Measurements from ENCODE around the gene PDGFC.

Gene PDGFC

DNA sequence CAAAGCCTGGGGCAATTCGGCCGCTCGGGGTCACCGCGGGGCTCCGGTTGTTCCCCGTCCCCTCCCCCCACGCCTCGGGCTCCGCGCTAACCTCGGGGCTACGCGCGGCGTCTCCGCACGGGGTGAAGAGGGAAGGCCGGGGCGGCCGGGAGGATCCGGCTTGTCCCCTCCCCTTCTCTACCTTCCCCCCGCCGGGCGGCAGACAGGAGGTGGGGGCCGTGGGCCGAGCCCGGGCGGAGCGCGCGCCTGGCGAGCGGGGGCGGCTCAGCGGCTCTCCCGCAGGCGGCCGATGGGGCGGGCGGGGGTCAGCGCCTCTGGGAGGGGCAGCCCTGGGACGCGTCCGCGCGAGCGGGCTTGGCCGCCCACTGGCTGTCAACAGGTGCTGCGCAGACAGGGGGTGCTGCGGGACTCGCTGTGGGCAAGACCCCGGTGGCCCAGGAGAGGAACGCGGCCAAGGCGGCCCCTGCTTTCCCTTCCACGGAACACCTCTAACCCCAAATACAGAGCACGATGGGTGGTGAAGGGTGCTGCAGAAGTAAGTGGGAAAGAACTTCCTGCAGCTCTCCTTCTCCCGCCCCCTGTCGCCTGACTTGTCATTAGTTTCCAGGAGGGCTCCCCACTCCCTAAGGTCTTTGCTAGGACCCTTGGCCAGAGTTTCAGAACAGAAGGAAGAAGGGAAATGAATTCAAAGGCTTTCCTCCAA lies at the start of gene PDGFC:
Gene PDGFC (minus strand): TSS at position 124 of the 703 bp plus-strand sequence. CDS start 896 bp downstream, outside the sequence.
- TF ChIP-seq, protein P1, sequence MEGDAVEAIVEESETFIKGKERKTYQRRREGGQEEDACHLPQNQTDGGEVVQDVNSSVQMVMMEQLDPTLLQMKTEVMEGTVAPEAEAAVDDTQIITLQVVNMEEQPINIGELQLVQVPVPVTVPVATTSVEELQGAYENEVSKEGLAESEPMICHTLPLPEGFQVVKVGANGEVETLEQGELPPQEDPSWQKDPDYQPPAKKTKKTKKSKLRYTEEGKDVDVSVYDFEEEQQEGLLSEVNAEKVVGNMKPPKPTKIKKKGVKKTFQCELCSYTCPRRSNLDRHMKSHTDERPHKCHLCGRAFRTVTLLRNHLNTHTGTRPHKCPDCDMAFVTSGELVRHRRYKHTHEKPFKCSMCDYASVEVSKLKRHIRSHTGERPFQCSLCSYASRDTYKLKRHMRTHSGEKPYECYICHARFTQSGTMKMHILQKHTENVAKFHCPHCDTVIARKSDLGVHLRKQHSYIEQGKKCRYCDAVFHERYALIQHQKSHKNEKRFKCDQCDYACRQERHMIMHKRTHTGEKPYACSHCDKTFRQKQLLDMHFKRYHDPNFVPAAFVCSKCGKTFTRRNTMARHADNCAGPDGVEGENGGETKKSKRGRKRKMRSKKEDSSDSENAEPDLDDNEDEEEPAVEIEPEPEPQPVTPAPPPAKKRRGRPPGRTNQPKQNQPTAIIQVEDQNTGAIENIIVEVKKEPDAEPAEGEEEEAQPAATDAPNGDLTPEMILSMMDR (conservative IDR thresholded peaks at IDR 0.05; ENCODE audit: low read length) = peak; percentile 46
- peak within 1 kb of the TSS; percentile 91 for H3K4me3 ChIP-seq (ENCODE audit: low read length)
- DNase-seq (ENCODE audit: low read depth) = peak; percentile 68

DNA sequence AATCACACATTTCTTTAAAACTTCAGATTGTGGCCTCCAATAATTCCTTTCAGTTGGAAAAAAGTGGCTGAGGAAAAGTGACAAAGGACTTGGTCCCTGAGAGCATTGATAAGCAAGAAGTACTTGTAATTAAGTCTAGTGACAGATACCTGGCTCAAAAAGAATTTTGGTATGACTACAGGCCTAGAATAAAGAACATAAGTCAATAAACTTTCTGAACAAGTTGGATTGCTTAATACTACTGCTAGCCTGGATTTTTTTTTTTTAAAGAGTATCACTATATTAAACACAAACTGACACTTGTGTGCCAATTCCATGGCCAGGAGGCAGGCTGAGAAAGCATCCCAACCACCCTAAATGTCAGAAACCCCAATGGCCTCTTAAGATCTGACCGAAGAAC lies 49.3 kb upstream of the PDGFC start:
- no peak overlapping the region for H3K4me3 ChIP-seq (ENCODE audit: low read length)
- DNase-seq (ENCODE audit: low read depth) = no peak
- TF ChIP-seq, protein P1 (conservative IDR thresholded peaks at IDR 0.05; ENCODE audit: low read length) = no peak

DNA sequence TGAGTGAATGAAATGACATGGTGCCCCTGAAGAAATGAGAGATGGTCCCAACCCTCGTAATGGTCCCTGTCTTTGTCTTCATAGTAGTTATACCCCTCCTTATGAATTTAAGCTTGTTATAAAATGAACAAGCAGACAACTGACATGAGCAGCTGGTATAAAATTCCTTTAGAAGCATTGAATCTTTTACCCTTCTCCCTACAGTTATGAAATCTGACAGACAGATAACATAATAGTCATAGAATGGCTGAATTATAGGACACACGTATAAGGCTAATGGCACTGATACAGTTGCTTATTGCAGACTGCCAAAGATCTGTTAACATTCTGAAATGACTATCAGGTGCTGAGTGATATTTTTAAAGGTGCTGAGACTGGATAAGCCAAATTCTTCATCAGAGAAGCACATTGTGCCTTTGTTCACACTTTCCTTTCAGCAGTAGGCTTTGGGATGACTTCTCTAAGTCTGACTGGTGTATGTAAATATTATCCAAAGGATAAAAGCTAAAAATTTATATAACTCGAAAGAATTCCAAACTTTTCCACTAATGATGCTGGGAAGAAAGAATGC lies 47.4 kb upstream of the PDGFC start:
- no peak overlapping the region for H3K4me3 ChIP-seq (ENCODE audit: low read length)
- TF ChIP-seq, protein P1 (conservative IDR thresholded peaks at IDR 0.05; ENCODE audit: low read length) = no peak
- DNase-seq (ENCODE audit: low read depth) = no peak

DNA sequence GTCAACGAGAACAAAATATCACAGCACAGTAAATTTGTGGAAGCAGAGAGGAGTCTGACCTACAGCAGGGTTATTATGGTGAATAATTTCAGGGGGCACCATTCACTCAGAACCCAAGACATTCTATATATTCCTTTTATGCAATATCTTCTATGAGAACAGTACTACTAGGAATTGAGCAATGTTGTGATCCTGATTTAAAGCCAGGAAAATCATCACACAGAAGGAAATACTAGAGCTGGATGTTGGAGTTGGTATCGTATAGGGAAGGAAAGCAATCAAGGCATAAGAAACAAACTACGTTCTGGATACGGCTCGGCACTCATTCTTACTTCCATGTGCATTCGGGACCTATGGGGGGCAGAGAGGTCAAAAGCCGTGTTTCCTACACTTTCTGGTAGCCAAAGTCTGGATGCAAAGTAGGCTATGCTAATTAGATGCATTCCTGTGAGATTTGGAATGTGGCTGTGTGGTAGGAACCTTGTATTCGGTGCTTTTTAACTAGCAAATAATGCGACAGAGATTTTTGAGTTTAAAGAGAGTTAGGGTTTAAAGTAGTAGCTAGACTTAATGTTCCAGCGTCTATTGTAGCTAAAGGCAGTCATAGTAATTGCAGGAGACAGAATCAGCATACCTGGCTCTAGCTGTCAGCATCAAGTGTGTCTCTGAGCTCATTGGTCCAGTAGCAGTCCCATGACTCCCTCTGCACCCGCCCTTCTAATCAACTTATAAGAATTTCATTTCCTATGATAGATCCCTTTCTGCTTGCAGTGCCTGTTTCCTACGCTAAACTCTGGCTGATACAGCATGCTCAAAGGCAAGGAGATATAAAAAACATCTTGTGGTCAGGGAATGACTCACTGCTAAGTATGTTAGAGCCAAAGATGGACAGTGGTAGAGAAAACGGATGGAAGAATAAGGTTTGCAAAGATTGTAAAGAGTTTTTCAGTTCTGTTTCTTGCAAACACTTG lies 43.3 kb upstream of the PDGFC start:
- peak; percentile 85 for DNase-seq (ENCODE audit: low read depth)
- H3K4me3 ChIP-seq (ENCODE audit: low read length) = no peak overlapping the region
- TF ChIP-seq, protein P1 (conservative IDR thresholded peaks at IDR 0.05; ENCODE audit: low read length) = peak; percentile 27

DNA sequence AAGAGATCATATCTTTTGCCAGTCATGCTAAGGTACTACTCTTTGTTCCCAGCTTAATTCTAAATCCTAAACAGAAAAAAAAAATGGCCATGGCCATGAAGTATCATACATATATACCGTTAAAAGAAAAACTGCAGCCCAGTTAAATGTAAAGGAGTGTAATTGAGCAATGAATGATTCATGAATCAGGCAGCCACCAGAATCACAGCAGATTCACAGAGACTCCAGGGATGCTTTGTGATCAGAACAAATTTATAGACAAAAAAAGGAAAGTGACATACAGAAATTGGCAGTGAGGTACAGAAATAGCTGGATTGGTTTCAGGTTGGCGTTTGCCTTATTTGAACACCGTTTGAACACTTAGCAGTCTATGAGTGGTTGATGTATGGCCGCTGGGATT lies 42.1 kb upstream of the PDGFC start:
- no peak for DNase-seq (ENCODE audit: low read depth)
- no peak overlapping the region for H3K4me3 ChIP-seq (ENCODE audit: low read length)
- TF ChIP-seq, protein P1 (conservative IDR thresholded peaks at IDR 0.05; ENCODE audit: low read length) = no peak

- H3K4me3 ChIP-seq (ENCODE audit: low read length) = no peak overlapping the region
Observed at GRCh38 chr4:157012781-157013180, 41.2 kb upstream of the PDGFC start.

More at GRCh38 chr4:157012781-157013180, 41.2 kb upstream of the PDGFC start:
- DNase-seq (ENCODE audit: low read depth) = peak; percentile 80
- TF ChIP-seq, protein P1 (conservative IDR thresholded peaks at IDR 0.05; ENCODE audit: low read length) = no peak

All from AG10803 (cell line).